Epithelial cell of esophagus (primary cell): ENCODE data around the gene FIBCD1.

ENCODE experiments used
- DNase-seq: peaks from one replicate; pipeline ENCODE4 v3.0.0; 2010; ENCODE audit warnings: low read depth
- H3K4me3 ChIP-seq: 2 replicates; pipeline ENCODE4 v1.5.1; 2011; ENCODE audit warnings: mild to moderate bottlenecking, low read length, control low read depth
- CTCF ChIP-seq: IDR thresholded peaks from 2 replicates; pipeline ENCODE4 v1.5.1; 2011; ENCODE audit warnings: low read depth, mild to moderate bottlenecking, low read length, control low read depth, inconsistent platforms; ENCODE audit not compliant: insufficient read depth; ENCODE audit errors: missing control alignments

The FIBCD1 gene

GRCh38 chr9:130924448-130924788 lies 14.6 kb downstream of the FIBCD1 start:
- TF ChIP-seq CTCF = no peak
- no peak for DNase-seq
- no peak overlapping the region for H3K4me3 ChIP-seq

- H3K4me3 ChIP-seq = no peak overlapping the region
- DNase-seq = no peak
- TF ChIP-seq CTCF = no peak
These were observed 15.2 kb downstream of the FIBCD1 start for GRCh38 chr9:130923611-130924447.

GRCh38 chr9:130922893-130923610 lies 16.0 kb downstream of the FIBCD1 start:
- no peak for DNase-seq
- H3K4me3 ChIP-seq = no peak overlapping the region
- TF ChIP-seq CTCF = no peak

GRCh38 chr9:130921989-130922892 lies 16.8 kb downstream of the FIBCD1 start:
- DNase-seq = no peak
- H3K4me3 ChIP-seq = no peak overlapping the region
- no peak for TF ChIP-seq CTCF

GRCh38 chr9:130921300-130921988 lies 17.6 kb downstream of the FIBCD1 start:
- DNase-seq = no peak
- no peak for TF ChIP-seq CTCF
- H3K4me3 ChIP-seq = no peak overlapping the region

GRCh38 chr9:130920762-130921299 lies 18.2 kb downstream of the FIBCD1 start:
- TF ChIP-seq CTCF = no peak
- no peak for DNase-seq
- no peak overlapping the region for H3K4me3 ChIP-seq
